H1 (cell line): ENCODE results near the gene BNC2.

Experiments
- CBX5 ChIP-seq: fragments of 300-800, 300-1000 bp; sonication (generic); IDR thresholded peaks from 2 replicates; pipeline ENCODE4 v1.7.1; 2016; ENCODE audit warnings: antibody characterized with exemption, low read length, low read depth
- SIN3A ChIP-seq, 2 experiments: IDR thresholded peaks in 1 of 2; conservative IDR thresholded peaks in 1 of 2; 2 replicates each; pipeline ENCODE4 v1.6.1; 2011 to 2012; ENCODE audit warnings: low read length in 2 of 2, improper control_type of control experiment in 1 of 2, low read depth in 1 of 2, mild to moderate bottlenecking in 1 of 2
- USF2 ChIP-seq: IDR thresholded peaks from 2 replicates; pipeline ENCODE4 v1.6.1; 2011; ENCODE audit warnings: low read length, improper control_type of control experiment

- TF ChIP-seq SIN3A (conservative IDR thresholded peaks at IDR 0.05 in 1 of 2, IDR thresholded peaks at IDR 0.05 in 1 of 2; ENCODE audit: low read depth in 1 of 2, low read length in 2 of 2): no peak
- no peak for TF ChIP-seq USF2
- no peak for TF ChIP-seq CBX5
These were observed 180.3 kb downstream of the BNC2 start for GRCh38 chr9:16690205-16690604.
